WTC11 (cell line): ENCODE measurements around the gene P2RX2. TPM values are rescaled to one million over a fixed set of nuclear protein-coding genes. Genes with fewer than 3 reads are reported as not detected.

Experiments
- ATAC-seq: fragments of 200-7000 bp; cut with Tn5 transposase; 2 replicates; pipeline ENCODE4 v1.10.0; 2021; ENCODE audit warnings: mild to moderate bottlenecking, moderate library complexity
- CTCF ChIA-PET: fragments of 300-600 bp; sonication (Branson Sonifier 250); formaldehyde crosslinking; loops from one replicate; lab custom pipeline; 2021; ENCODE audit warnings: antibody characterized with exemption; lab: Charles Lee
- POLR2A ChIA-PET: fragments of 350-600 bp; sonication (Branson Sonifier 250); formaldehyde crosslinking; loops from one replicate; lab custom pipeline; 2021; ENCODE audit warnings: antibody characterized with exemption; lab: Charles Lee
- DNase-seq: peaks from one replicate; pipeline ENCODE4 v3.0.0; 2021; ENCODE audit warnings: low spot score
- H3K27ac Mint-ChIP-seq: 2 replicates; pipeline ENCODE4 v1.8.0; 2021; ENCODE audit warnings: mixed read lengths
- H3K27me3 Mint-ChIP-seq: 2 replicates; pipeline ENCODE4 v1.8.0; 2021; ENCODE audit warnings: low read depth, mild to moderate bottlenecking, moderate library complexity, mixed read lengths
- H3K36me3 Mint-ChIP-seq: 2 replicates; pipeline ENCODE4 v1.8.0; 2021; ENCODE audit warnings: mixed read lengths
- H3K4me1 Mint-ChIP-seq: 2 replicates; pipeline ENCODE4 v1.8.0; 2022; ENCODE audit warnings: mixed read lengths
- H3K4me3 Mint-ChIP-seq: 2 replicates; pipeline ENCODE4 v1.8.0; 2021; ENCODE audit warnings: mild to moderate bottlenecking, moderate library complexity, mixed read lengths
- H3K9me3 Mint-ChIP-seq: 2 replicates; pipeline ENCODE4 v1.8.0; 2021; ENCODE audit warnings: mixed read lengths
- ATF6 ChIP-seq: sonication (generic); formaldehyde crosslinking; IDR thresholded peaks from 2 replicates; pipeline ENCODE4 v1.8.1; 2023; ENCODE audit warnings: mild to moderate bottlenecking, missing genetic modification reagents
- FOXJ3 ChIP-seq: sonication (generic); formaldehyde crosslinking; IDR thresholded peaks from 2 replicates; pipeline ENCODE4 v1.9.0; 2021; ENCODE audit warnings: missing genetic modification reagents, mild to moderate bottlenecking, borderline replicate concordance
- FOXP1 ChIP-seq: sonication (generic); formaldehyde crosslinking; IDR thresholded peaks from 2 replicates; pipeline ENCODE4 v1.8.0; 2022; ENCODE audit warnings: missing genetic modification reagents, mild to moderate bottlenecking, moderate library complexity, borderline replicate concordance
- HMGA2 ChIP-seq: fragments of 250-450 bp; sonication (Bioruptor Pico); IDR thresholded peaks from 2 replicates; pipeline ENCODE4 v1.4.0; 2021; ENCODE audit warnings: mild to moderate bottlenecking, moderate library complexity
- HMGXB4 ChIP-seq: sonication (generic); formaldehyde crosslinking; IDR thresholded peaks from 2 replicates; pipeline ENCODE4 v1.8.1; 2023; ENCODE audit warnings: mild to moderate bottlenecking, moderate library complexity, missing genetic modification reagents
- NR3C1 ChIP-seq: sonication (generic); formaldehyde crosslinking; conservative IDR thresholded peaks from 2 replicates; pipeline ENCODE4 v1.8.1; 2023; ENCODE audit warnings: low read depth, mild to moderate bottlenecking, missing genetic modification reagents
- OVOL2 ChIP-seq: fragments of 250-450 bp; sonication (Bioruptor Pico); IDR thresholded peaks from 2 replicates; pipeline ENCODE4 v1.9.0; 2021; ENCODE audit warnings: mild to moderate bottlenecking, borderline replicate concordance
- PREB ChIP-seq: sonication (generic); formaldehyde crosslinking; IDR thresholded peaks from 2 replicates; pipeline ENCODE4 v1.8.1; 2022; ENCODE audit warnings: mild to moderate bottlenecking, missing genetic modification reagents, moderate library complexity, borderline replicate concordance
- ZNF281 ChIP-seq: sonication (generic); formaldehyde crosslinking; IDR thresholded peaks from 2 replicates; pipeline ENCODE4 v1.8.0; 2023; ENCODE audit warnings: mild to moderate bottlenecking, missing genetic modification reagents
- ZNF416 ChIP-seq: fragments of 250-450 bp; sonication (Bioruptor Pico); IDR thresholded peaks from 2 replicates; pipeline ENCODE4 v1.9.0; 2021; ENCODE audit warnings: mild to moderate bottlenecking, inconsistent platforms
- ZNF532 ChIP-seq: fragments of 250-450 bp; sonication (Bioruptor Pico); IDR thresholded peaks from 2 replicates; pipeline ENCODE4 v1.9.0; 2021; ENCODE audit warnings: mild to moderate bottlenecking, borderline replicate concordance
- ZSCAN18 ChIP-seq: fragments of 250-450 bp; sonication (Bioruptor Pico); IDR thresholded peaks from 2 replicates; pipeline ENCODE4 v2.1.2; 2022; ENCODE audit warnings: mild to moderate bottlenecking, moderate library complexity
- total RNA-seq: library from RNA; stranded (reverse); gene quantifications from 3 replicates; pipeline ENCODE4 v1.2.3, GENCODE V29; 2021
- TF ChIP-seq, protein P1 (sequence below): fragments of 200-600 bp; IDR thresholded peaks from 2 replicates; pipeline ENCODE4 v1.8.0; 2022; ENCODE audit warnings: antibody characterized with exemption
- TF ChIP-seq, protein P2 (sequence below): sonication (generic); formaldehyde crosslinking; IDR thresholded peaks from 2 replicates; pipeline ENCODE4 v1.8.1; 2023; ENCODE audit warnings: mild to moderate bottlenecking, missing genetic modification reagents

The P2RX2 gene
- total RNA-seq, 1 experiment from 2014 or later = 2.1 TPM

DNA sequence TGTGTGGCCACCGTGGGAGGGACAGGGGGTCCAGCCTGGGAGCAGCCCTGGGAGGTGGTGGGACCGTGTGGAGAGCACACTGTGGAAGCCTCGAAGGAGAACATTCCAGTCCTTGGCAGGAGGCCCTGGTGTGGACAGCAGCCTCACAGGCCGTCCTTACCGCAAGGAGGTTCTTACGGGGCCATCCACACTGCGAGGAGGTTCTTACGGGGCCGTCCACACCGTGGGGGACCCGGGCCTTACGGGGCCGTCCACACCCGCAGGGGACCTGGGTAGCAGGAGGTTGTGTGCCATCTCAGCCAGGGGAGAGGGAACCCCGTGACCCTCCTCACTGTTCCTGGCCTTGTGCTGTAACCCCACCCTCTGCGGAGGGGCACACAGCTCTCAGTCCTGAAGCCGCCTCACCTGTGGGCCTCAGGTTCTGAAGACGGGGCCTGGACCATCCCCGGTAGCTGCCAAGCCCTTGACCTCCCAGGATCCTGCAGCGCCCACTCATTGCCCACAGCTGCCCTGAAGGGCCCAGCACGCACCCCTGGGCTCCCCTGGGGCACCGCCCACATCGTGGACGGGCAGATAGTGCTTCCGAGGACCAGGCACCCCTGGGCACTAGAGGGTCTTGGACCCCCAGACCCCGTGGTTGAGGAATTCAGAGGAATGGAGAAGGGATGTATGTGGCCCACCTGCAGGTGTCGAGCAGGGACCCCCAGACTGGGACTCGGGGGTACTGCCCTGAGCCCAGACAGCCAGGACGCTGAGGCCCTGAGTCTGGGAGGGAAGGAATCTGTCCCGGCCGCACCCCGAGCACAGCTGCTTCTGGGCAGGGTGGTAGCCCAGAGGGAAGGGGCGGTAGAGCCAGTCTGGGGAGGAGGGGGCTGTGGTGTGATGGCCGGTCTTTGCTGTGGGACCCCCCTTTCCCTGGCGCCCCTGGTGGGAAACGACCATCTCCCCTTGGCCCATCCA, 45.5 kb upstream of the P2RX2 start:
- Mint-ChIP-seq H3K9me3 (no peaks in the 10 kb centered on the region), H3K36me3 (peaks cover 17% of the 10 kb centered on the region), H3K27me3 (no peaks in the 10 kb centered on the region), H3K4me3 (no peak overlapping the region), H3K4me1 (no peaks in the 10 kb centered on the region), H3K27ac (no peak overlapping the region)
- CTCF ChIA-PET = interaction anchor here (1.4 kb wide), 1 partner anchor 12 kb away, joined by 5 read pairs; no protein-coding TSS in a partner anchor
- TF ChIP-seq NR3C1 (no peak), FOXP1 (CRISPR knock-in tag) (no peak), HMGXB4 (CRISPR knock-in tag) (no peak), OVOL2 (no peak), ZNF281 (CRISPR knock-in tag) (no peak), HMGA2 (no peak), ATF6 (CRISPR knock-in tag) (no peak), ZSCAN18 (CRISPR knock-in tag) (no peak), PREB (CRISPR knock-in tag) (no peak)
- TF ChIP-seq, protein P1, sequence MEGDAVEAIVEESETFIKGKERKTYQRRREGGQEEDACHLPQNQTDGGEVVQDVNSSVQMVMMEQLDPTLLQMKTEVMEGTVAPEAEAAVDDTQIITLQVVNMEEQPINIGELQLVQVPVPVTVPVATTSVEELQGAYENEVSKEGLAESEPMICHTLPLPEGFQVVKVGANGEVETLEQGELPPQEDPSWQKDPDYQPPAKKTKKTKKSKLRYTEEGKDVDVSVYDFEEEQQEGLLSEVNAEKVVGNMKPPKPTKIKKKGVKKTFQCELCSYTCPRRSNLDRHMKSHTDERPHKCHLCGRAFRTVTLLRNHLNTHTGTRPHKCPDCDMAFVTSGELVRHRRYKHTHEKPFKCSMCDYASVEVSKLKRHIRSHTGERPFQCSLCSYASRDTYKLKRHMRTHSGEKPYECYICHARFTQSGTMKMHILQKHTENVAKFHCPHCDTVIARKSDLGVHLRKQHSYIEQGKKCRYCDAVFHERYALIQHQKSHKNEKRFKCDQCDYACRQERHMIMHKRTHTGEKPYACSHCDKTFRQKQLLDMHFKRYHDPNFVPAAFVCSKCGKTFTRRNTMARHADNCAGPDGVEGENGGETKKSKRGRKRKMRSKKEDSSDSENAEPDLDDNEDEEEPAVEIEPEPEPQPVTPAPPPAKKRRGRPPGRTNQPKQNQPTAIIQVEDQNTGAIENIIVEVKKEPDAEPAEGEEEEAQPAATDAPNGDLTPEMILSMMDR = no peak
- no peak for DNase-seq
- no peak for ATAC-seq
- POLR2A ChIA-PET = no interaction called here

- H3K4me3 Mint-ChIP-seq = no peak overlapping the region
- no peak overlapping the region for H3K27ac Mint-ChIP-seq
- POLR2A ChIA-PET = no interaction called here
- H3K27me3 Mint-ChIP-seq = 0 out of 2 replicates have a peak, but pooled peaks cover 4% of the 10 kb centered on the region
- H3K9me3 Mint-ChIP-seq = no peaks in the 10 kb centered on the region
- DNase-seq (no peak), ATAC-seq (no peak)
- H3K36me3 Mint-ChIP-seq = peaks cover 17% of the 10 kb centered on the region
- CTCF ChIA-PET = interaction anchor here (1.2 kb wide), 1 partner anchor 13 kb away, joined by 3 read pairs; no protein-coding TSS in a partner anchor
- no peaks in the 10 kb centered on the region for H3K4me1 Mint-ChIP-seq
- no peak for TF ChIP-seq FOXJ3
- TF ChIP-seq, protein P2, sequence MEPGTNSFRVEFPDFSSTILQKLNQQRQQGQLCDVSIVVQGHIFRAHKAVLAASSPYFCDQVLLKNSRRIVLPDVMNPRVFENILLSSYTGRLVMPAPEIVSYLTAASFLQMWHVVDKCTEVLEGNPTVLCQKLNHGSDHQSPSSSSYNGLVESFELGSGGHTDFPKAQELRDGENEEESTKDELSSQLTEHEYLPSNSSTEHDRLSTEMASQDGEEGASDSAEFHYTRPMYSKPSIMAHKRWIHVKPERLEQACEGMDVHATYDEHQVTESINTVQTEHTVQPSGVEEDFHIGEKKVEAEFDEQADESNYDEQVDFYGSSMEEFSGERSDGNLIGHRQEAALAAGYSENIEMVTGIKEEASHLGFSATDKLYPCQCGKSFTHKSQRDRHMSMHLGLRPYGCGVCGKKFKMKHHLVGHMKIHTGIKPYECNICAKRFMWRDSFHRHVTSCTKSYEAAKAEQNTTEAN (CRISPR knock-in tag) = no peak
- no peak for TF ChIP-seq HMGA2
- no peak for TF ChIP-seq ZNF532
- TF ChIP-seq ZNF416 (CRISPR knock-in tag) = no peak
These were observed 44.1 kb upstream of the P2RX2 start for GRCh38 chr12:132574271-132574996.
